H1 (cell line): ENCODE results near the gene KRT76. TPM values are rescaled to one million over a fixed set of nuclear protein-coding genes. Genes with fewer than 3 reads are reported as not detected.

Source experiments
- CTCF ChIA-PET: fragments of 300-600 bp; sonication (Branson Sonifier 250); formaldehyde crosslinking; loops from one replicate; lab custom pipeline; 2021; ENCODE audit not compliant: partially characterized antibody; lab: Charles Lee
- POLR2A ChIA-PET: fragments of 300-600 bp; sonication (Branson Sonifier 250); formaldehyde crosslinking; loops from one replicate; lab custom pipeline; 2021; ENCODE audit warnings: inconsistent platforms; ENCODE audit not compliant: partially characterized antibody; lab: Charles Lee
- DNase-seq, 2 experiments: peaks; one replicate each; pipeline versions ENCODE4 v3.0.0 to v3.0.0-alpha.2; 2010 to 2022; ENCODE audit warnings: low spot score in 2 of 2, low read depth in 1 of 2, mixed read lengths in 1 of 2
- FAIRE-seq: peaks from 2 replicates; lab custom pipeline; 2011; peaks lifted over from hg19 to GRCh38; lab: Jason Lieb, UNC
- H2AFZ ChIP-seq: 2 replicates; pipeline ENCODE4 v1.8.1; 2012; ENCODE audit warnings: low read length, inconsistent platforms
- H2AK5ac ChIP-seq: 2 replicates; pipeline ENCODE4 v1.6.1; 2013; ENCODE audit warnings: low read depth, low read length
- H2BK120ac ChIP-seq: replicated peaks from 2 replicates; pipeline ENCODE3; 2013; ENCODE audit warnings: low read depth, low read length, inconsistent platforms
- H2BK12ac ChIP-seq: 2 replicates; pipeline ENCODE4 v1.6.1; 2013; ENCODE audit warnings: low read depth, low read length
- H2BK15ac ChIP-seq: 2 replicates; pipeline ENCODE4 v1.6.1; 2013; ENCODE audit warnings: low read length
- H2BK20ac ChIP-seq: 2 replicates; pipeline ENCODE4 v1.6.1; 2013; ENCODE audit warnings: low read length
- H2BK5ac ChIP-seq: 2 replicates; pipeline ENCODE4 v1.6.1; 2013; ENCODE audit warnings: low read depth, low read length
- H3K14ac ChIP-seq: 2 replicates; pipeline ENCODE4 v1.6.1; 2013; ENCODE audit warnings: inconsistent platforms; ENCODE audit not compliant: insufficient read length
- H3K18ac ChIP-seq: 2 replicates; pipeline ENCODE4 v1.6.1; 2013; ENCODE audit warnings: low read length; ENCODE audit errors: extremely low read depth
- H3K23ac ChIP-seq: 2 replicates; pipeline ENCODE4 v1.6.1; 2013; ENCODE audit warnings: inconsistent platforms; ENCODE audit not compliant: insufficient read length
- H3K23me2 ChIP-seq: 2 replicates; pipeline ENCODE4 v1.6.1; 2013; ENCODE audit warnings: low read depth, low read length
- H3K27ac ChIP-seq: 2 replicates; pipeline ENCODE4 v1.6.1; 2011; ENCODE audit warnings: low read depth, low read length, inconsistent platforms
- H3K27me3 ChIP-seq, 4 experiments: replicated peaks in 1 of 4; 1 replicate in 1 of 4; 2 replicates in 3 of 4; pipeline versions ENCODE4 v1.6.1 to v1.8.1; 2011 to 2013; ENCODE audit warnings: low read length in 3 of 4, mild to moderate bottlenecking in 3 of 4, inconsistent platforms in 2 of 4, mixed read lengths in 2 of 4, moderate library complexity in 1 of 4; ENCODE audit not compliant: control insufficient read depth in 3 of 4, insufficient read depth in 3 of 4; ENCODE audit errors: extremely low read depth in 1 of 4
- H3K36me3 ChIP-seq, 4 experiments: 2 replicates each; pipeline versions ENCODE4 v1.6.1 to v1.8.1; 2011 to 2013; ENCODE audit warnings: mild to moderate bottlenecking in 4 of 4, low read length in 3 of 4, moderate library complexity in 2 of 4, control low read depth in 1 of 4, inconsistent platforms in 1 of 4; ENCODE audit not compliant: insufficient read depth in 4 of 4, control insufficient read depth in 2 of 4
- H3K4ac ChIP-seq: replicated peaks from 2 replicates; pipeline ENCODE3; 2013; ENCODE audit warnings: low read length, low read depth, mixed read lengths, inconsistent platforms; ENCODE audit not compliant: insufficient read length
- H3K4me1 ChIP-seq, 4 experiments: replicated peaks in 1 of 4; 1 replicate in 1 of 4; 2 replicates in 3 of 4; pipeline versions ENCODE4 v1.6.1 to v1.8.1; 2011 to 2013; ENCODE audit warnings: low read length in 3 of 4, inconsistent platforms in 2 of 4, mixed read lengths in 1 of 4; ENCODE audit not compliant: insufficient read depth in 4 of 4, control insufficient read depth in 3 of 4
- H3K4me2 ChIP-seq, 2 experiments: 2 replicates each; pipeline versions ENCODE4 v1.6.1 to v1.8.1; 2011 to 2013; ENCODE audit warnings: low read depth in 2 of 2, low read length in 2 of 2, control low read depth in 1 of 2, inconsistent platforms in 1 of 2, mild to moderate bottlenecking in 1 of 2; ENCODE audit not compliant: insufficient read depth in 1 of 2
- H3K4me3 ChIP-seq, 4 experiments: fragments of 200-600, 300-600 bp in 1 of 4; sonication (generic), shearing (Covaris generic), sonication (Bioruptor Twin) in 1 of 4; 2 replicates each; pipeline versions ENCODE4 v1.5.1 to v1.8.1; 2011 to 2016; ENCODE audit warnings: low read length in 4 of 4, low read depth in 3 of 4, control low read depth in 2 of 4, inconsistent platforms in 2 of 4, mild to moderate bottlenecking in 2 of 4, mixed read lengths in 1 of 4, moderate library complexity in 1 of 4; ENCODE audit not compliant: insufficient read depth in 2 of 4; ENCODE audit errors: extremely low read depth in 1 of 4
- H3K56ac ChIP-seq: replicated peaks from 2 replicates; pipeline ENCODE3; 2013; ENCODE audit warnings: low read depth, mild to moderate bottlenecking, mixed read lengths, low read length, inconsistent platforms; ENCODE audit not compliant: insufficient read length
- H3K79me1 ChIP-seq: 2 replicates; pipeline ENCODE4 v1.6.1; 2013; ENCODE audit warnings: low read depth, low read length, control low read depth
- H3K79me2 ChIP-seq, 2 experiments: 2 replicates each; pipeline versions ENCODE4 v1.6.1 to v1.8.1; 2012 to 2013; ENCODE audit warnings: low read length in 2 of 2, mild to moderate bottlenecking in 2 of 2, inconsistent platforms in 1 of 2; ENCODE audit not compliant: insufficient read depth in 2 of 2, control insufficient read depth in 1 of 2
- H3K9ac ChIP-seq, 4 experiments: replicated peaks in 1 of 4; 1 replicate in 1 of 4; 2 replicates in 3 of 4; pipeline versions ENCODE4 v1.6.1 to v1.8.1; 2011 to 2013; ENCODE audit warnings: low read depth in 3 of 4, low read length in 3 of 4, control low read depth in 2 of 4, mild to moderate bottlenecking in 2 of 4, moderate library complexity in 2 of 4, inconsistent platforms in 1 of 4; ENCODE audit errors: extremely low read depth in 1 of 4
- H3K9me3 ChIP-seq, 2 experiments: 2 replicates each; pipeline versions ENCODE4 v1.6.1 to v1.8.1; 2012 to 2013; ENCODE audit warnings: mild to moderate bottlenecking in 2 of 2, moderate library complexity in 2 of 2, control low read depth in 1 of 2, inconsistent platforms in 1 of 2, low read depth in 1 of 2, low read length in 1 of 2, mixed read lengths in 1 of 2; ENCODE audit not compliant: insufficient read depth in 2 of 2
- H4K20me1 ChIP-seq, 2 experiments: replicated peaks in 1 of 2; 2 replicates each; pipeline versions ENCODE3 to v1.8.1; 2011 to 2013; ENCODE audit warnings: inconsistent platforms in 2 of 2, low read length in 2 of 2, mild to moderate bottlenecking in 1 of 2; ENCODE audit not compliant: insufficient read depth in 2 of 2, control insufficient read depth in 1 of 2
- H4K5ac ChIP-seq: 2 replicates; pipeline ENCODE4 v1.6.1; 2013; ENCODE audit warnings: low read length, low read depth, mixed read lengths, inconsistent platforms; ENCODE audit not compliant: insufficient read length
- H4K8ac ChIP-seq: 2 replicates; pipeline ENCODE4 v1.8.0; 2013; ENCODE audit warnings: mild to moderate bottlenecking, moderate library complexity, low read length, inconsistent platforms; ENCODE audit not compliant: insufficient read depth; ENCODE audit errors: extremely low read depth
- H4K91ac ChIP-seq: replicated peaks from 2 replicates; pipeline ENCODE3; 2013; ENCODE audit warnings: low read length, mixed read lengths, inconsistent platforms; ENCODE audit not compliant: insufficient read length
- ATF3 ChIP-seq: IDR thresholded peaks from 2 replicates; pipeline ENCODE4 v1.6.1; 2011; ENCODE audit warnings: low read depth, mild to moderate bottlenecking, low read length; ENCODE audit not compliant: insufficient read depth
- CEBPB ChIP-seq: IDR thresholded peaks from 2 replicates; pipeline ENCODE4 v1.6.1; 2012; ENCODE audit warnings: low read depth, low read length
- CHD2 ChIP-seq: IDR thresholded peaks from 2 replicates; pipeline ENCODE4 v1.6.1; 2012; ENCODE audit warnings: low read length, improper control_type of control experiment
- CTCF ChIP-seq, 3 experiments: IDR thresholded peaks; 1 replicate in 2 of 3; 2 replicates in 1 of 3; pipeline versions ENCODE4 v1.5.1 to v1.6.1; 2011; ENCODE audit warnings: low read length in 3 of 3, mild to moderate bottlenecking in 3 of 3, inconsistent platforms in 2 of 3, low read depth in 1 of 3, moderate library complexity in 1 of 3; ENCODE audit not compliant: insufficient read depth in 1 of 3; ENCODE audit errors: control extremely low read depth in 1 of 3
- EP300 ChIP-seq, 2 experiments: IDR thresholded peaks; 1 replicate in 1 of 2; 2 replicates in 1 of 2; pipeline ENCODE4 v1.6.1; 2011 to 2012; ENCODE audit warnings: low read depth in 2 of 2, low read length in 2 of 2, mild to moderate bottlenecking in 2 of 2, borderline replicate concordance in 1 of 2, inconsistent platforms in 1 of 2, moderate library complexity in 1 of 2
- EZH2 ChIP-seq: fragments of 200-600 bp; sonication (generic); IDR thresholded peaks from 2 replicates; pipeline ENCODE4 v1.7.1; 2012; ENCODE audit warnings: low read depth, mild to moderate bottlenecking, moderate library complexity, low read length, inconsistent platforms; ENCODE audit not compliant: severe bottlenecking
- HDAC6 ChIP-seq: IDR thresholded peaks from one replicate; pipeline ENCODE4 v1.7.1; 2012; ENCODE audit warnings: low read depth, mild to moderate bottlenecking, inconsistent platforms, low read length, moderate library complexity
- PHF8 ChIP-seq: fragments of 200-600 bp; sonication (generic); conservative IDR thresholded peaks from 2 replicates; pipeline ENCODE4 v1.7.1; 2012; ENCODE audit warnings: low read depth, mild to moderate bottlenecking, inconsistent platforms, low read length, moderate library complexity
- RAD21 ChIP-seq, 2 experiments: IDR thresholded peaks in 1 of 2; conservative IDR thresholded peaks in 1 of 2; 2 replicates each; pipeline ENCODE4 v1.6.1; 2011; ENCODE audit warnings: low read depth in 2 of 2, low read length in 2 of 2, improper control_type of control experiment in 1 of 2, inconsistent platforms in 1 of 2, mild to moderate bottlenecking in 1 of 2, moderate library complexity in 1 of 2
- SIN3A ChIP-seq, 2 experiments: IDR thresholded peaks in 1 of 2; conservative IDR thresholded peaks in 1 of 2; 2 replicates each; pipeline ENCODE4 v1.6.1; 2011 to 2012; ENCODE audit warnings: low read length in 2 of 2, improper control_type of control experiment in 1 of 2, low read depth in 1 of 2, mild to moderate bottlenecking in 1 of 2
- WGBS, 2 experiments: shearing (Covaris generic) in 1 of 2; methylation state at CpG; one replicate each; pipeline versions ENCODE4 v1.1.6 to v1.1.7; 2013 to 2015; ENCODE audit warnings: low lambda C conversion rate in 2 of 2, mixed read lengths in 2 of 2, inconsistent platforms in 1 of 2, low coverage in 1 of 2, missing lambda C conversion rate in 1 of 2; ENCODE audit not compliant: insufficient replicate concordance in 2 of 2, insufficient coverage in 1 of 2, insufficient read length in 1 of 2; ENCODE audit errors: extremely low coverage in 1 of 2, missing lambda C conversion rate in 1 of 2; 5-methylcytosine and 5-hydroxymethylcytosine counted together
- polyA plus RNA-seq, 7 experiments: library from polyadenylated mRNA; depleted of rRNA in 3 of 7; stranded (reverse) in 5 of 7; unstranded in 2 of 7; fragments of >200 nt in 5 of 7; fragments of 200-250 nt in 2 of 7; gene quantifications; 1 replicate in 5 of 7; 2 replicates in 1 of 7; 4 replicates in 1 of 7; pipeline versions ENCODE4 v1.2.1 to v1.2.3, GENCODE V29; 2011 to 2013; ENCODE audit warnings: missing spikeins in 2 of 7, mixed read lengths in 2 of 7
- total RNA-seq: library from RNA; stranded (reverse); fragmentation: NEBNext Ultra II Directional; extraction: Animal tissue kit (Norgen Biotek cat#: 25700); gene quantifications from 2 replicates; pipeline ENCODE4 v1.2.1, GENCODE V29; 2021

Gene KRT76
- total and polyA plus RNA-seq, 2 of the 8 experiments (the other 6 are each of a cell fraction or from before 2014, with no cell fraction given): not detected

- Histone ChIP-seq H3K4ac (no peak overlapping the region), H4K20me1 (peaks cover 0 to 1% of the 10 kb centered on the region in 2 experiments), H2BK5ac (no peak overlapping the region), H3K4me1 (no peaks in the 10 kb centered on the region), H3K4me2 (no peak overlapping the region), H3K4me3 (no peak overlapping the region), H2AFZ (no peak overlapping the region), H3K9me3 (no peaks in the 10 kb centered on the region), H3K9ac (no peak overlapping the region), H2BK120ac (no peak overlapping the region), H2BK12ac (no peak overlapping the region), H3K23ac (no peak overlapping the region), H2BK20ac (no peak overlapping the region), H3K79me2 (no peaks in the 10 kb centered on the region), H4K91ac (no peak overlapping the region), H3K14ac (no peak overlapping the region), H3K23me2 (no peaks in the 10 kb centered on the region), H4K5ac (no peak overlapping the region), H3K27ac (no peak overlapping the region), H2BK15ac (no peak overlapping the region), H3K79me1 (no peaks in the 10 kb centered on the region), H3K27me3 (no peaks in the 10 kb centered on the region; a peak in 2 of 7 replicates), H3K56ac (no peak overlapping the region), H4K8ac (no peak overlapping the region), H2AK5ac (no peak overlapping the region), H3K18ac (no peak overlapping the region), H3K36me3 (no peaks in the 10 kb centered on the region)
- ChIA-PET POLR2A (no interaction called here), CTCF (interaction anchor here (0.6 to 1.3 kb wide), 3 partner anchors 38 to 1509 kb away, joined by 3 to 4 read pairs (median 3); no protein-coding TSS in a partner anchor)
- no peak for FAIRE-seq
- WGBS, 2 experiments: 90% methylated on average over 4 of the region's 7 CpGs; no CpG with 5 or more reads in 1 of the 2 experiments
- no peak for DNase-seq
- no peak for TF ChIP-seq SIN3A (conservative IDR thresholded peaks at IDR 0.05 in 1 of 2, IDR thresholded peaks at IDR 0.05 in 1 of 2; ENCODE audit: low read depth in 1 of 2, low read length in 2 of 2)
- TF ChIP-seq CHD2: no peak
- TF ChIP-seq EP300 (IDR thresholded peaks at IDR 0.05; ENCODE audit: borderline replicate concordance in 1 of 2, low read depth in 2 of 2, low read length in 2 of 2): no peak
- no peak for TF ChIP-seq HDAC6
- TF ChIP-seq RAD21 (IDR thresholded peaks at IDR 0.05 in 1 of 2, conservative IDR thresholded peaks at IDR 0.05 in 1 of 2; ENCODE audit: low read depth in 2 of 2, low read length in 2 of 2): no peak
- no peak for TF ChIP-seq PHF8
- TF ChIP-seq CEBPB: no peak
- TF ChIP-seq EZH2: no peak
- TF ChIP-seq CTCF (IDR thresholded peaks at IDR 0.05; ENCODE audit: control extremely low read depth in 1 of 3, insufficient read depth in 1 of 3, low read depth in 1 of 3, low read length in 3 of 3): no peak
- TF ChIP-seq ATF3: no peak
Observed at GRCh38 chr12:52742196-52742580, 35.0 kb downstream of the KRT76 start.
